ENCODE results near the gene LGR6. TPM values are rescaled to one million over a fixed set of nuclear protein-coding genes. Genes with fewer than 3 reads are reported as not detected.

The LGR6 gene
- total and polyA plus RNA-seq, 8 donors = 0.15 to 3.5 (median 0.58) TPM; not detected in 4

- DNase-seq = peak; percentile 39 to 66
- TF ChIP-seq POLR2AphosphoS5 (IDR thresholded peaks at IDR 0.05) (no peak), EP300 (IDR thresholded peaks at IDR 0.05) (no peak), POLR2A (IDR thresholded peaks at IDR 0.05) (no peak)
- intact Hi-C loops (cut with DNase I; ENCODE audit: low total_unique reads) = no loop called here
- H3K27ac ChIP-seq = peak within 1 kb of the TSS; percentile 72 to 84 (median 74)
- no peaks in the 10 kb centered on the region for H3K36me3 ChIP-seq
- WGBS, 5 donors = 60 to 77% (median 68%) methylated on average over 16 to 17 of the region's 17 CpGs
- H3K4me3 ChIP-seq = peak within 1 kb of the TSS; percentile 26 to 39 (median 35)
- no peaks in the 10 kb centered on the region for H3K9me3 ChIP-seq
- H3K27me3 ChIP-seq = peaks cover 0 to 4% (median 0%) of the 10 kb centered on the region in 3 donors
- peaks cover 0 to 30% (median 6%) of the 10 kb centered on the region in 4 donors for H3K4me1 ChIP-seq
These were observed 33.1 kb upstream of the LGR6 start, which contains the start of gene PTPN7 for GRCh38 chr1:202160377-202160940. Gene PTPN7, minus strand, starts transcription at chr1:202160602. Its CDS starts 1,200 bp downstream, at chr1:202159402.

DNA sequence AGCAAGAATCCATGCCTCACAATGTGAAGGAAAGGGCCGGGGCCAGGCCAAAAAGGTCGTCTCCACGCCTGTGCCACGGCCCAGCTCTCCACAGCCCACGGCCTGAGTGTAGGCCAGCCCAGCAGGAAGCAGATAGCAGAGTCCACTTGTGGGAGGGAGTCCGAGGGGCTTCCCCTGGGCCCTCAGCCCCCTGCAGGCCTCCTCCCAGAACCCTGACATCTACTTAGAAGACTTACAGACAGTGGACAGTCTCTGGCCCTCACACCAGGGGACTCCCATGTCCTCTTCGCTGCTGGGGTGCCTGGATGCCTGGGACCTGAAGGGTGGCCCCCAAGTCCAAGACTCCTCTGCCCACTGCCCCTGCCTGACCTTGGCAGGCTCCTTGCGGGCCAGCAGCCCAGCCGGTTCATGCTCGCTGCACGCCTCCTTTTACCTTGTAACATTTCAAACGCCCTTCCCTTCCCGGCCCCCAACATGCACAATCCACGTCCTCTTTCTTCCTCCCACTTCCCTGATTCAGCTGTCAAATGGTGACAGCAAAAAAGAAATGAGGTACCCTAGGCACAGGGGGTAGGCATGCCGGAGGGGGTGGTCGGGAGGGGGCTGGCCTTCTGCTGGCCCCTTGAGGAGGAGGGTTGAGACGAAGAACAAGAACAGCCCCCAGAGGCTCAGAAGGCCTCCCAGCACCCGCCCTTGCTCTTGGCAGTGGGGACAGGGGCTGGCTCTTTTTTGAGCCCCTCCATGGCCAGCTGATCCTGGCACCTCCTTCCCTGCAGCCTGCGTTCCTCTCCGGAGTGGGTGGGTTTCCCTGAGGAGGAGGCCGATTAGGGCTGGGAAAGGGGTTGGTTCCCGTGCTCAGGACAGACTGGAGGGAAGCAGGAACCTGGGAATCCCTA lies 32.2 kb upstream of the LGR6 start:
- peak overlapping the region in 3 of 4 donors; percentile 33 to 39 (median 37) for H3K4me3 ChIP-seq
- WGBS, 5 donors = 63 to 68% (median 65%) methylated on average over 15 to 22 of the region's 22 CpGs
- intact Hi-C loops (cut with DNase I; ENCODE audit: low total_unique reads) = no loop called here
- H3K9me3 ChIP-seq = no peaks in the 10 kb centered on the region
- H3K4me1 ChIP-seq = peaks cover 0 to 26% (median 5%) of the 10 kb centered on the region in 4 donors
- H3K36me3 ChIP-seq = no peaks in the 10 kb centered on the region
- peak overlapping the region; percentile 23 to 84 (median 74) for H3K27ac ChIP-seq
- DNase-seq = no peak
- no peak for TF ChIP-seq POLR2A (IDR thresholded peaks at IDR 0.05)
- no peak for TF ChIP-seq POLR2AphosphoS5 (IDR thresholded peaks at IDR 0.05)
- no peak for TF ChIP-seq EP300 (IDR thresholded peaks at IDR 0.05)
- TF ChIP-seq CTCF (IDR thresholded peaks at IDR 0.05) = no peak
- peaks cover 0 to 4% (median 0%) of the 10 kb centered on the region in 3 donors for H3K27me3 ChIP-seq

- peaks cover 0 to 4% (median 0%) of the 10 kb centered on the region in 3 donors for H3K27me3 ChIP-seq
- 62 to 78% (median 70%) methylated on average over 3 to 4 of the region's 4 CpGs for WGBS, 5 donors
- no peaks in the 10 kb centered on the region for H3K9me3 ChIP-seq
- no peaks in the 10 kb centered on the region for H3K36me3 ChIP-seq
- peak overlapping the region in 1 of 4 donors; percentile 33 for H3K4me3 ChIP-seq
- intact Hi-C loops (cut with DNase I; ENCODE audit: low total_unique reads) = no loop called here
- peaks cover 0 to 26% (median 5%) of the 10 kb centered on the region in 4 donors for H3K4me1 ChIP-seq
- TF ChIP-seq POLR2A (IDR thresholded peaks at IDR 0.05) = no peak
- TF ChIP-seq EP300 (IDR thresholded peaks at IDR 0.05) = no peak
- no peak for TF ChIP-seq CTCF (IDR thresholded peaks at IDR 0.05)
- TF ChIP-seq POLR2AphosphoS5 (IDR thresholded peaks at IDR 0.05) = no peak
- DNase-seq = no peak
- H3K27ac ChIP-seq = peak overlapping the region; percentile 11 to 84 (median 74)
These were observed 31.6 kb upstream of the LGR6 start for GRCh38 chr1:202162047-202162417.

- peak overlapping the region; percentile 11 to 84 (median 74) for H3K27ac ChIP-seq
- H3K9me3 ChIP-seq = no peaks in the 10 kb centered on the region
- intact Hi-C loops (cut with DNase I; ENCODE audit: low total_unique reads) = no loop called here
- no peak overlapping the region for H3K4me3 ChIP-seq
- no peak for DNase-seq
- no peaks in the 10 kb centered on the region for H3K36me3 ChIP-seq
- 41 to 62% (median 51%) methylated on average over 10 to 15 of the region's 15 CpGs for WGBS, 5 donors
- peaks cover 0 to 33% (median 7%) of the 10 kb centered on the region in 4 donors for H3K4me1 ChIP-seq
- peaks cover 0 to 4% (median 0%) of the 10 kb centered on the region in 3 donors for H3K27me3 ChIP-seq
- TF ChIP-seq POLR2AphosphoS5 (IDR thresholded peaks at IDR 0.05) = no peak
These were observed 30.9 kb upstream of the LGR6 start for GRCh38 chr1:202162418-202163280.
